PFSK-1 (cell line): ENCODE measurements around the gene ALOX12B.

Experiments used
- FOXP2 ChIP-seq: optimal IDR thresholded peaks from 2 replicates; pipeline ENCODE3; 2011; ENCODE audit warnings: borderline replicate concordance, control low read depth, inconsistent platforms; ENCODE audit not compliant: insufficient read depth; ENCODE audit errors: extremely low read length, extremely low read depth
- POLR2AphosphoS5 ChIP-seq: IDR thresholded peaks from 2 replicates; pipeline ENCODE4 v1.6.1; 2012; ENCODE audit warnings: low read depth, mild to moderate bottlenecking, control low read depth, low read length, moderate library complexity
- SIN3A ChIP-seq: IDR thresholded peaks from 2 replicates; pipeline ENCODE4 v1.6.1; 2012; ENCODE audit warnings: mild to moderate bottlenecking, low read length, moderate library complexity, borderline replicate concordance; ENCODE audit not compliant: insufficient read depth
- TAF1 ChIP-seq: IDR thresholded peaks from 2 replicates; pipeline ENCODE4 v1.6.1; 2012; ENCODE audit warnings: low read length, control low read depth, borderline replicate concordance; ENCODE audit not compliant: insufficient read depth
- TF ChIP-seq, protein P1 (sequence below), 2 experiments: IDR thresholded peaks; 2 replicates each; pipeline versions ENCODE4 v1.6.1 to v1.8.0; 2011 to 2012; ENCODE audit warnings: low read depth in 2 of 2, low read length in 2 of 2, control low read depth in 1 of 2, inconsistent platforms in 1 of 2, mild to moderate bottlenecking in 1 of 2, moderate library complexity in 1 of 2; ENCODE audit not compliant: insufficient read depth in 1 of 2

Gene ALOX12B

DNA sequence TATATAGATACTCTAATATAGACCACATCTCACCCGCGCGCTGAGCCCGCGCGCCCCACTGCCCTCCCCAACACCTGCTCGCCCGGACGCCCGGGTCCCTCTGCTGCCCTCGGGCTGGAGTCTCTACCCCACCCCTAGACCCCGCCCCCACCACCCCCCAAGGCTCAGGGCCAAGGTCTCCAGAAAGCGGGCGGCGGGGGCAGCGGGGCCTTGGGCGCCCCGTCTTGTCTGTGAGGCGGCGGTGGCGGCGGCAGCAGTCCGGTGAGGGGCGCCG, 33.8 kb upstream of the ALOX12B start:
- TF ChIP-seq SIN3A (no peak), TAF1 (no peak), POLR2AphosphoS5 (no peak), FOXP2 (no peak)
- TF ChIP-seq, protein P1, sequence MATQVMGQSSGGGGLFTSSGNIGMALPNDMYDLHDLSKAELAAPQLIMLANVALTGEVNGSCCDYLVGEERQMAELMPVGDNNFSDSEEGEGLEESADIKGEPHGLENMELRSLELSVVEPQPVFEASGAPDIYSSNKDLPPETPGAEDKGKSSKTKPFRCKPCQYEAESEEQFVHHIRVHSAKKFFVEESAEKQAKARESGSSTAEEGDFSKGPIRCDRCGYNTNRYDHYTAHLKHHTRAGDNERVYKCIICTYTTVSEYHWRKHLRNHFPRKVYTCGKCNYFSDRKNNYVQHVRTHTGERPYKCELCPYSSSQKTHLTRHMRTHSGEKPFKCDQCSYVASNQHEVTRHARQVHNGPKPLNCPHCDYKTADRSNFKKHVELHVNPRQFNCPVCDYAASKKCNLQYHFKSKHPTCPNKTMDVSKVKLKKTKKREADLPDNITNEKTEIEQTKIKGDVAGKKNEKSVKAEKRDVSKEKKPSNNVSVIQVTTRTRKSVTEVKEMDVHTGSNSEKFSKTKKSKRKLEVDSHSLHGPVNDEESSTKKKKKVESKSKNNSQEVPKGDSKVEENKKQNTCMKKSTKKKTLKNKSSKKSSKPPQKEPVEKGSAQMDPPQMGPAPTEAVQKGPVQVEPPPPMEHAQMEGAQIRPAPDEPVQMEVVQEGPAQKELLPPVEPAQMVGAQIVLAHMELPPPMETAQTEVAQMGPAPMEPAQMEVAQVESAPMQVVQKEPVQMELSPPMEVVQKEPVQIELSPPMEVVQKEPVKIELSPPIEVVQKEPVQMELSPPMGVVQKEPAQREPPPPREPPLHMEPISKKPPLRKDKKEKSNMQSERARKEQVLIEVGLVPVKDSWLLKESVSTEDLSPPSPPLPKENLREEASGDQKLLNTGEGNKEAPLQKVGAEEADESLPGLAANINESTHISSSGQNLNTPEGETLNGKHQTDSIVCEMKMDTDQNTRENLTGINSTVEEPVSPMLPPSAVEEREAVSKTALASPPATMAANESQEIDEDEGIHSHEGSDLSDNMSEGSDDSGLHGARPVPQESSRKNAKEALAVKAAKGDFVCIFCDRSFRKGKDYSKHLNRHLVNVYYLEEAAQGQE (IDR thresholded peaks at IDR 0.05; ENCODE audit: insufficient read depth in 1 of 2, low read depth in 2 of 2, low read length in 2 of 2): no peak

DNA sequence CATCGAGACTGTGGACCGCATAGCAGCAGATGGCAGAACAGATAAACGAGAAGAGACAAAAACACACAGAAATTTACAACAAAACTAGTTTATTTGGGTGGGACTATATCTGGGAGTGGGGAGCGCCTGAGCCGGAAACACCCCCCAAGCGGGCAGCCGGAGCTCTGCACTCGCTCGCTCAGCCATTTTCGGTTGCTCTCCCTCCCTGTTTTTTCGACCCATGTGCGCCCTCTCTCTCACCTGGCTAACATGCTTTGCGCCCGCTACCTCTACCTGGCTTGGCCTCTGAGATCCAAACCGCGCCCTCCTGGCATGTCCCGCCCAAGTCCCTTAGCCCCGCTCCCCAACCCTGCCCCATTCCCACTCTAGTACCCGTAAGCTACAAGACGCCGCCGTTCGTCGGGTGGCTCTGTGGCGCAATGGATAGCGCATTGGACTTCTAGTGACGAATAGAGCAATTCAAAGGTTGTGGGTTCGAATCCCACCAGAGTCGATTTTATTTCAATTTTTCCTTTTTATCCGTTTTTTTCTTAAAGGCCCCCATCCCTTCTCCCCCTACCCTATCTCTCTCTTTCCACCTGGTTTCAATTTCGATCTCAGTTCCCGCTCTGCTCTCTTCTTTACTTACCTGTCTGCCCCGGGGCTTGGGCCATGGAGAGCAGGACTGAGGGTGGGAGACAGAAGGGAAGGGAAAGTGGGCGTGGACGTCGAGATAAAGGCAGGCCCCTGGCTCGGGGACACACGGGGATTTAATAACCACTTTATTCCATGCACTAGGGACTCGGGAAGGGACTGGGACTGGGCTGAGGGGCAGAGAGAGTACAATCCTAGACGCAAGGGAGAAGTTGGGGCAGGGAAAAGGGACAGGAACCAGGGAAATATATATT, 33.2 kb upstream of the ALOX12B start:
- TF ChIP-seq, protein P1 (IDR thresholded peaks at IDR 0.05; ENCODE audit: insufficient read depth in 1 of 2, low read depth in 2 of 2, low read length in 2 of 2): peak in 1 of 2 experiments; percentile 27; a peak in 1 of 4 replicates
- no peak for TF ChIP-seq FOXP2
- TF ChIP-seq TAF1: no peak
- peak; percentile 51; the same call in 1 of the 2 replicates for TF ChIP-seq POLR2AphosphoS5
- peak; percentile 66; the same call in 1 of the 2 replicates for TF ChIP-seq SIN3A

DNA sequence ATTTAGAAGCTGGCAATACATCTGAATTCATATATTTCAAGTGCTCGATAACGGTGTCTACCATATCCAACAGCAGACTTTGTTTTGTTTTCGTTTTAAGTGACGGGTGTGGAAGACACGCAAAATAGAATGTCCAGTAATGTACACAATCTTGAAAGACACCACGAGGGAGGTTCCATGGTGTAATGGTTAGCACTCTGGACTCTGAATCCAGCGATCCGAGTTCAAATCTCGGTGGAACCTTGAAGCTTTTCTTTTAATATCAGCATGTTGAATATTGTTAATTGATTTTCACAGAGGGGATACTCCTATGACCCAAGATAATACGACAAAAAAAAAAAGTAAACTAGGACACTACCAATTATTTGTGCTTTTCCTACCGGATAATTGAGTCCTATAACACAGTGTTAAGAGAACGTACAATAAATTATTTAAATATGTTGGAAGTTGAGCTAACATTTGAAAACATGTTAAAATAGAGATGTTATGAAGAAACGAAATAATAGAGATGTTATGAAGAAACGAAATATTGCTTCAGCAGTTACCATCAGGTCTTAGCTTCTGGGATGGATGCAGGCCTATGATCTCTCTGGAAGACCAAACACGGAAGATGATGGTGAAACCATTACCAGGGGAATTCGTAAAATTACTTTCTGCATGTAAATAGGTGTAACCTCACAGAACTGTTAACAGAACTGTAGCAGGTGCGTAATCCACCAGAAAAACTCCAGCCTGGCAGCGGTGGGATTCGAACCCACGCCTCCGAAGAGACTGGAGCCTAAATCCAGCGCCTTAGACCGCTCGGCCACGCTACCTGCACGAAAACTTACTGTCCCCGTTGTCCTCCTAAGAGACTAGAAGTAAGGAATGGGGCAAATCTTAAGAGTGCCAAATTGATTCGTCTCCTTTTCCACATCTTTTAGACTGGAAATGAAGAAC, 32.3 kb upstream of the ALOX12B start:
- no peak; the same call in 1 of the 2 replicates for TF ChIP-seq SIN3A
- TF ChIP-seq, protein P1 (IDR thresholded peaks at IDR 0.05; ENCODE audit: insufficient read depth in 1 of 2, low read depth in 2 of 2, low read length in 2 of 2): no peak
- TF ChIP-seq FOXP2: no peak
- TF ChIP-seq TAF1: peak; percentile 19; the same call in 1 of the 2 replicates

DNA sequence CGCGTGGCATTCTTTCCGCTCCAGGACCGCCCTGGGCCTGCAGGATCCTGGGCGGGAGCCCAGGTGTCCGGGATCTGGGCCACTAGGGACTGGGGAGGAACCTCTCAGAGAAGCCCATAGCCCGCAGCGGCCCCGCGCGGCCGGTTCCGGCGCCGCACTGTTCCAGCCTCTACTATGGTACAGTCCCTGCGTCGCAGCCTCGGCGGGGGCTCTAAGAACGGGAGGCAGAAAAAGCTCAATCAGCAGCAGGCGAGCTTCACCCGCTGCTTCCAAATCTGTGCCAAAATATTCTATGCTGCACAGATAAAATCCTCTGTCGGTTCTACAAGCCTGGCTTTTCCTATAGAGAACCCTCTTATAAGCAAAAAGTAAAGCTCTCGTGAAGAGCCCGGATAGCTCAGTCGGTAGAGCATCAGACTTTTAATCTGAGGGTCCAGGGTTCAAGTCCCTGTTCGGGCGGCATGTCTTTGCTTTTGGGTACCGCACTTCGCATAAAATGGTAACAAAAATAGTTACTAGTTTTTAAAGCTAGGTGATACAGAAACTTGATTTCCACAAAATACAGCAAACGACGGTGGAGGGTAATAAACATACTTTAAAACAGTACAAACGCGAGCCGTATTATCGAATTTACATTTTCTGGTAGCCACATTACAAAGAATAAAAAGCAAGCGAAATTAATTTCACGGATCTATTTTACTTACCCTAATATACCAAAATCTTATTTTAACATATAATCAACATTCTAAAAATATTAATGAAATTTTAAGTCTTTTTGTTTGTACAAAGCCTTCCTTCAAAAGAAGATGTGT, 31.5 kb upstream of the ALOX12B start:
- TF ChIP-seq, protein P1 (IDR thresholded peaks at IDR 0.05; ENCODE audit: insufficient read depth in 1 of 2, low read depth in 2 of 2, low read length in 2 of 2): 0 out of 4 replicates have a peak, but pooled peaks of 1 of the 2 experiments have one; percentile 38
- no peak for TF ChIP-seq FOXP2
- TF ChIP-seq SIN3A: peak; percentile 76; the same call in 1 of the 2 replicates
- no peak for TF ChIP-seq TAF1
- no peak for TF ChIP-seq POLR2AphosphoS5
